GM12878 (cell line): Measurements from ENCODE around the gene ZNF799. TPM values are rescaled to one million over a fixed set of nuclear protein-coding genes. Genes with fewer than 3 reads are reported as not detected.
"Not testable (repeated sequence)": the region's sequence is repeated elsewhere in the genome, so short reads cannot be mapped to it uniquely, and the experiment has no call there.

Source experiments
- ATAC-seq: fragments of 200-7000 bp; cut with Tn5 transposase; 3 replicates; pipeline ENCODE4 v1.9.1; 2020; ENCODE audit warnings: mild to moderate bottlenecking, moderate library complexity
- BruUV-seq: library from RNA; stranded (reverse); fragments of 400-500 nt; replicated peaks from 2 replicates; lab custom pipeline; 2021; lab: Mats Ljungman, UMichigan
- CTCF ChIA-PET: fragments of 300-600 bp; sonication (Branson Sonifier 250); formaldehyde crosslinking; extraction: SDS; loops from one replicate; lab custom pipeline; 2021; ENCODE audit warnings: inconsistent platforms; lab: Yijun Ruan, JAX
- POLR2A ChIA-PET: fragments of 350-600 bp; formaldehyde crosslinking; extraction: SDS; loops from one replicate; lab custom pipeline; 2021; ENCODE audit warnings: inconsistent platforms; lab: Charles Lee
- RAD21 ChIA-PET: fragments of 300-600 bp; sonication (Branson Sonifier 250); formaldehyde crosslinking; loops from one replicate; lab custom pipeline; 2023; ENCODE audit warnings: antibody characterized with exemption; ENCODE audit not compliant: unreplicated experiment; lab: Charles Lee
- SMC1A ChIA-PET: fragments of 300-600 bp; sonication (Branson Sonifier 250); formaldehyde crosslinking; loops from one replicate; lab custom pipeline; 2023; ENCODE audit not compliant: unreplicated experiment, uncharacterized antibody; lab: Charles Lee
- DNase-seq: peaks from one replicate; pipeline ENCODE4 v3.0.0-alpha.2; 2011; ENCODE audit warnings: low read depth, low spot score
- FAIRE-seq: peaks from 3 replicates; lab custom pipeline; 2011; peaks lifted over from hg19 to GRCh38; lab: Jason Lieb, UNC
- H2AFZ ChIP-seq: 2 replicates; pipeline ENCODE4 v1.6.0; 2011; ENCODE audit warnings: low read depth, low read length, control low read depth; ENCODE audit not compliant: control insufficient read depth
- H3K27ac ChIP-seq: 2 replicates; pipeline ENCODE4 v1.5.1; 2011; ENCODE audit warnings: control low read depth; ENCODE audit not compliant: control insufficient read depth, insufficient read depth
- H3K27me3 ChIP-seq, 2 experiments: replicated peaks in 1 of 2; 2 replicates each; pipeline versions ENCODE4 v1.6.0 to v1.6.1; 2011; ENCODE audit warnings: low read length in 1 of 2; ENCODE audit not compliant: control insufficient read depth in 2 of 2, insufficient read depth in 2 of 2
- H3K36me3 ChIP-seq, 2 experiments: 2 replicates each; pipeline ENCODE4 v1.5.1; 2011; ENCODE audit warnings: low read length in 1 of 2; ENCODE audit not compliant: control insufficient read depth in 2 of 2, insufficient read depth in 2 of 2
- H3K4me1 ChIP-seq: 2 replicates; pipeline ENCODE4 v1.6.1; 2011; ENCODE audit warnings: mild to moderate bottlenecking, low read length, moderate library complexity, mixed read lengths; ENCODE audit not compliant: control insufficient read depth, insufficient read depth
- H3K4me2 ChIP-seq: 2 replicates; pipeline ENCODE4 v1.6.0; 2011; ENCODE audit warnings: control low read depth; ENCODE audit not compliant: control insufficient read depth, insufficient read depth
- H3K4me3 ChIP-seq: fragments of 200-600 bp; sonication (generic); 2 replicates; pipeline ENCODE4 v1.5.1; 2016
- H3K79me2 ChIP-seq: 2 replicates; pipeline ENCODE4 v1.6.0; 2011; ENCODE audit warnings: low read length; ENCODE audit not compliant: control insufficient read depth, insufficient read depth
- H3K9ac ChIP-seq: 2 replicates; pipeline ENCODE4 v1.8.0; 2011; ENCODE audit warnings: low read length, control low read depth, mixed read lengths; ENCODE audit not compliant: control insufficient read depth, insufficient read depth
- H3K9me3 ChIP-seq: replicated peaks from 3 replicates; pipeline ENCODE4 v1.5.1; 2011; ENCODE audit warnings: mild to moderate bottlenecking, low read length; ENCODE audit not compliant: control insufficient read depth, insufficient read depth
- H4K20me1 ChIP-seq: 2 replicates; pipeline ENCODE4 v1.6.0; 2011; ENCODE audit not compliant: control insufficient read depth, insufficient read depth
- BACH1 ChIP-seq: fragments of 450-650 bp; IDR thresholded peaks from 2 replicates; pipeline ENCODE4 v1.6.1; 2017; ENCODE audit warnings: mild to moderate bottlenecking, borderline replicate concordance
- DPF2 ChIP-seq: fragments of 450-650 bp; IDR thresholded peaks from 2 replicates; pipeline ENCODE4 v1.6.1; 2017; ENCODE audit warnings: mild to moderate bottlenecking
- FOS ChIP-seq: IDR thresholded peaks from 3 replicates; pipeline ENCODE4 v1.6.1; 2011; ENCODE audit warnings: borderline replicate concordance; ENCODE audit not compliant: insufficient read length; ENCODE audit errors: extremely low read depth
- WGBS: methylation state at CpG from one replicate; pipeline ENCODE4 v1.1.6; 2016; ENCODE audit warnings: low lambda C conversion rate; ENCODE audit not compliant: insufficient replicate concordance, insufficient coverage; ENCODE audit errors: missing lambda C conversion rate; 5-methylcytosine and 5-hydroxymethylcytosine counted together
- in situ Hi-C: fragments of 300-500 bp; cut with MboI; formaldehyde crosslinking; loops from 9 replicates; pipeline ENCODE4 v1.14.3; 2018; ENCODE audit warnings: mixed read lengths
- intact Hi-C: fragments of 100-400 bp; cut with micrococcal nuclease; formaldehyde crosslinking; loops from one replicate; pipeline ENCODE4 v1.14.2; 2022; ENCODE audit not compliant: unreplicated experiment
- polyA plus RNA-seq, 11 experiments: library from polyadenylated mRNA; depleted of rRNA in 4 of 11; unstranded in 6 of 11; stranded (reverse) in 5 of 11; fragments of >200 nt; fragmentation: Nextera tagmentation in 4 of 11; fragmentation: Illumina TruSeq in 1 of 11; extraction: Ambion mirVana in 4 of 11; extraction: Trizol in 1 of 11; gene quantifications; 1 replicate in 1 of 11; 2 replicates in 10 of 11; pipeline versions ENCODE4 v1.2.1 to v1.2.3, GENCODE V29; 2011 to 2016; ENCODE audit warnings: inconsistent platforms in 2 of 11, missing spikeins in 2 of 11, low read depth in 1 of 11
- total RNA-seq, 4 experiments: library from RNA; depleted of rRNA in 3 of 4; stranded (reverse); fragments of >200 nt in 3 of 4; fragmentation: Illumina TruSeq in 1 of 4; extraction: Trizol in 1 of 4; gene quantifications; 2 replicates each; pipeline versions ENCODE4 v1.2.1 to v1.2.3, GENCODE V29; 2013 to 2021
- TF ChIP-seq, protein P1 (sequence below): IDR thresholded peaks from 2 replicates; pipeline ENCODE4 v1.6.1; 2011; ENCODE audit warnings: mild to moderate bottlenecking, low read depth, low read length, moderate library complexity; ENCODE audit not compliant: insufficient replicate concordance

Gene ZNF799
- total and polyA plus RNA-seq, 10 of the 15 experiments (the other 5 are each of a cell fraction or from before 2014, with no cell fraction given), result 1.5 to 9.2 (median 3.1) TPM

GRCh38 chr19:12425236-12425887 is 24.3 kb upstream of the ZNF799 start (continued):
- TF ChIP-seq FOS (no peak), BACH1 (no peak), DPF2 (no peak)
- TF ChIP-seq, protein P1, sequence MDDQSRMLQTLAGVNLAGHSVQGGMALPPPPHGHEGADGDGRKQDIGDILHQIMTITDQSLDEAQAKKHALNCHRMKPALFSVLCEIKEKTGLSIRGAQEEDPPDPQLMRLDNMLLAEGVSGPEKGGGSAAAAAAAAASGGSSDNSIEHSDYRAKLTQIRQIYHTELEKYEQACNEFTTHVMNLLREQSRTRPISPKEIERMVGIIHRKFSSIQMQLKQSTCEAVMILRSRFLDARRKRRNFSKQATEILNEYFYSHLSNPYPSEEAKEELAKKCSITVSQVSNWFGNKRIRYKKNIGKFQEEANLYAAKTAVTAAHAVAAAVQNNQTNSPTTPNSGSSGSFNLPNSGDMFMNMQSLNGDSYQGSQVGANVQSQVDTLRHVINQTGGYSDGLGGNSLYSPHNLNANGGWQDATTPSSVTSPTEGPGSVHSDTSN, result no peak
- TF ChIP-seq, all 136 proteins: peak for 0

DNA sequence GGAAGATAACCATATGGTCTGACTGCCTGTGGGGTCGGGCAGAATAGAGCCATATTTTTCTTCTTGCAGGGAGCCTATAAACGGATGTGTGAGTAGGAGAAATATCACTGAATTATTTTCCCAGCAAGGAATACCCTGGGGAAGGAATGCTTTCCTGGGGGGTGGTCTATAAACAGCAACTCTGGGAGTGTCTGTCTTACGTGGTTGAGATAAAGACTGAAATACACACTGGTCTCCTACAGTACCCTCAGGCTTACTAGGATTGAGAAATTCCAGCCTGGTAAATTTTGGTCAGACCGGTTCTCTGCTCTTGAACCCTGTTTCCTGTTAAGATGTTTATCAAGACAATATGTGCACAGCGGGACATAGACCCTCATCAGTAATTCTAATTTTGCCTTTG is 16.2 kb upstream of the ZNF799 start:
- in situ Hi-C loops, SMC1A ChIA-PET, H4K20me1 ChIP-seq, H3K27me3 ChIP-seq, POLR2A ChIA-PET, H3K4me2 ChIP-seq, H3K36me3 ChIP-seq, intact Hi-C loops, H3K79me2 ChIP-seq, H3K27ac ChIP-seq, H3K4me1 ChIP-seq, FAIRE-seq, ATAC-seq, H3K9ac ChIP-seq, CTCF ChIA-PET, H2AFZ ChIP-seq, BruUV-seq, H3K4me3 ChIP-seq, H3K9me3 ChIP-seq, RAD21 ChIA-PET, DNase-seq: not testable (repeated sequence)
- WGBS, result 84% methylated on average over 5 of the region's 5 CpGs
